PC-9 (cell line): ENCODE measurements around the gene SP110.

Source experiments
- CTCF ChIP-seq: fragments of 200-600 bp; sonication (generic); conservative IDR thresholded peaks from 2 replicates; pipeline ENCODE4 v1.6.1; 2017; ENCODE audit warnings: mixed run types, antibody characterized with exemption, mild to moderate bottlenecking, moderate library complexity
- EZH2 ChIP-seq: fragments of 200-600 bp; sonication (generic); IDR thresholded peaks from 2 replicates; pipeline ENCODE4 v1.8.0; 2017; ENCODE audit warnings: antibody characterized with exemption, low read depth

GRCh38 chr2:230153390-230153976 lies 66.3 kb downstream of the SP110 start:
- TF ChIP-seq CTCF (no peak), EZH2 (no peak)
